CD4-positive, alpha-beta T cell (primary cell): ENCODE data around the gene CCDC190. TPM values are rescaled to one million over a fixed set of nuclear protein-coding genes. Genes with fewer than 3 reads are reported as not detected.

Experiments used
- ATAC-seq: fragments of 200-7000 bp; cut with Tn5 transposase; one replicate; pipeline ENCODE4 v1.10.0; 2022; ENCODE audit warnings: mild to moderate bottlenecking; ENCODE audit not compliant: poor library complexity
- CTCF ChIA-PET: fragments of 350-600 bp; sonication (Branson Sonifier 250); formaldehyde crosslinking; loops from one replicate; lab custom pipeline; 2021; ENCODE audit warnings: antibody characterized with exemption, inconsistent platforms; lab: Charles Lee
- POLR2A ChIA-PET: fragments of 350-600 bp; sonication (Branson Sonifier 250); formaldehyde crosslinking; loops from one replicate; lab custom pipeline; 2021; ENCODE audit warnings: antibody characterized with exemption, inconsistent platforms; lab: Charles Lee
- DNase-seq, 14 experiments: peaks; one replicate each; pipeline ENCODE4 v3.0.0-alpha.2; 2013 to 2020; ENCODE audit warnings: mixed read lengths in 2 of 14
- H3K27ac ChIP-seq, 2 donors: one replicate each; pipeline versions ENCODE4 v1.5.1 to v1.7.0; 2013; ENCODE audit warnings: low read length in 2 of 2, low read depth in 1 of 2, mild to moderate bottlenecking in 1 of 2
- H3K27me3 ChIP-seq, 2 experiments: 1 replicate in 1 of 2; 2 replicates in 1 of 2; pipeline versions ENCODE4 v1.6.1 to v1.7.0; 2013; ENCODE audit warnings: low read length in 2 of 2, control low read depth in 1 of 2, mild to moderate bottlenecking in 1 of 2, moderate library complexity in 1 of 2; ENCODE audit not compliant: insufficient read depth in 2 of 2, control insufficient read depth in 1 of 2
- H3K36me3 ChIP-seq: one replicate; pipeline ENCODE4 v1.6.1; 2013; ENCODE audit warnings: low read length, control low read depth; ENCODE audit not compliant: insufficient read depth
- H3K4me1 ChIP-seq: one replicate; pipeline ENCODE4 v1.6.1; 2013; ENCODE audit warnings: low read length, control low read depth; ENCODE audit not compliant: insufficient read depth
- H3K4me3 ChIP-seq: one replicate; pipeline ENCODE4 v1.5.1; 2013; ENCODE audit warnings: mild to moderate bottlenecking, low read length, moderate library complexity
- H3K9me3 ChIP-seq, 2 experiments: 1 replicate in 1 of 2; 2 replicates in 1 of 2; pipeline versions ENCODE4 v1.6.1 to v1.7.0; 2013; ENCODE audit warnings: low read length in 2 of 2, mild to moderate bottlenecking in 2 of 2, control low read depth in 1 of 2, moderate library complexity in 1 of 2; ENCODE audit not compliant: control insufficient read depth in 1 of 2, insufficient read depth in 1 of 2
- H3K27ac Mint-ChIP-seq: one replicate; pipeline ENCODE4 v1.8.0; 2020; ENCODE audit warnings: mixed read lengths
- H3K27me3 Mint-ChIP-seq: one replicate; pipeline ENCODE4 v1.8.0; 2021; ENCODE audit warnings: mixed read lengths
- H3K36me3 Mint-ChIP-seq: one replicate; pipeline ENCODE4 v1.8.0; 2021; ENCODE audit warnings: low read depth, mixed read lengths
- H3K4me1 Mint-ChIP-seq: one replicate; pipeline ENCODE4 v1.8.0; 2021; ENCODE audit warnings: low read depth, mixed read lengths
- H3K4me3 Mint-ChIP-seq: one replicate; pipeline ENCODE4 v1.8.0; 2020; ENCODE audit warnings: mild to moderate bottlenecking, mixed read lengths
- H3K9me3 Mint-ChIP-seq: one replicate; pipeline ENCODE4 v1.8.0; 2020; ENCODE audit warnings: mixed read lengths
- intact Hi-C, 2 experiments: fragments of 100-400 bp; cut with DNase I in 1 of 2; cut with micrococcal nuclease in 1 of 2; formaldehyde crosslinking; loops; one replicate each; pipeline versions ENCODE4 v1.15.1 to v1.9.0; 2023 to 2025; cut with DNase I, micrococcal nuclease
- total RNA-seq, 174 experiments: library from RNA in 2 of 174; stranded (reverse) in 2 of 174; gene quantifications; one replicate each; pipeline ENCODE4 v1.2.3 and lab custom pipeline; 2021 to 2026
- TF ChIP-seq, protein P1 (sequence below): fragments of 200-600 bp; IDR thresholded peaks from one replicate; pipeline ENCODE4 v1.8.0; 2022; ENCODE audit warnings: antibody characterized with exemption, mild to moderate bottlenecking

CCDC190 gene
- total RNA-seq, 2 experiments from 2014 or later, result not detected

DNA sequence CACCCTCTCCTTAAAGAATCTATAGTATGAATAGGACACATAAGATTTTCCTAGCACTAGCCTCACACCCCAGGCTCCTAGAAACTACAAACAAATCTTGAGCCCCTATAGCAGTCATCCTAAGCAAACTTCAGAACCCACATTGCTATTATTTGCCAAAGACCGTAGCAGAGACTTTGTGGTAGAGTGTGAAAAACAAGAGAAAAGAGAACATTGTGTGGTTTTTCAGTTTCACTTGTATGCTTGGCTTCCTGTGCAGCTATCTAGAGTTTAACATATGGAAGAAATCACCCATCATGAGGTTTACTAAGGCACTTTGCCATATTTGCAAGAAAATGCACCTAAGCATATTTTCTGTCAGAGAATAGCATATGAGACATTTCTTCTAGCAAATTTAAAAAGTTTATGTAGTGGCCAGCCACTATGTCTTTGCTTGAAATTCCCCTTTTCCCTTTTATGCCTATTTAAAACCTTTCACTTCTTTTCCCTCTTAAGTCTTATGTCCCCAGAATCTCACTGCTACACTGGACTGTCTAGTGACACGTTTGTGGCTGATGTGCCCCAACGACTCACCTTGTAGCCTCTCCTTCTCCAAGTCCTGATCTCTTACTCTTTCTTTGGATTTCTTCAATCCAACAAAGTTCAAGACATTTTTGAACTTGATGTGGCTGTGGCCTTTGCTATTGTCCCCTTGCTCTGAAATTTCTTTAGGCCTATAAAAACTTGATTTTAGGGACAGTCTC lies 25.6 kb downstream of the CCDC190 start:
- CTCF ChIA-PET, result interaction anchor here (0.7 kb wide), 1 partner anchor 467 kb away, joined by 3 read pairs; no protein-coding TSS in a partner anchor
- Mint-ChIP-seq H3K27ac (no peak overlapping the region), H3K4me1 (no peaks in the 10 kb centered on the region), H3K27me3 (peaks cover 24% of the 10 kb centered on the region), H3K9me3 (peaks cover 12% of the 10 kb centered on the region), H3K36me3 (no peaks in the 10 kb centered on the region), H3K4me3 (no peak overlapping the region)
- DNase-seq, result no peak
- Histone ChIP-seq H3K36me3 (no peaks in the 10 kb centered on the region), H3K4me1 (no peaks in the 10 kb centered on the region), H3K27me3 (peaks cover 0 to 5% of the 10 kb centered on the region in 2 experiments), H3K4me3 (no peak overlapping the region), H3K9me3 (peaks cover 5 to 15% of the 10 kb centered on the region in 2 experiments), H3K27ac (no peak overlapping the region)
- intact Hi-C loops, result no loop called here
- POLR2A ChIA-PET, result no interaction called here
- TF ChIP-seq, protein P1, sequence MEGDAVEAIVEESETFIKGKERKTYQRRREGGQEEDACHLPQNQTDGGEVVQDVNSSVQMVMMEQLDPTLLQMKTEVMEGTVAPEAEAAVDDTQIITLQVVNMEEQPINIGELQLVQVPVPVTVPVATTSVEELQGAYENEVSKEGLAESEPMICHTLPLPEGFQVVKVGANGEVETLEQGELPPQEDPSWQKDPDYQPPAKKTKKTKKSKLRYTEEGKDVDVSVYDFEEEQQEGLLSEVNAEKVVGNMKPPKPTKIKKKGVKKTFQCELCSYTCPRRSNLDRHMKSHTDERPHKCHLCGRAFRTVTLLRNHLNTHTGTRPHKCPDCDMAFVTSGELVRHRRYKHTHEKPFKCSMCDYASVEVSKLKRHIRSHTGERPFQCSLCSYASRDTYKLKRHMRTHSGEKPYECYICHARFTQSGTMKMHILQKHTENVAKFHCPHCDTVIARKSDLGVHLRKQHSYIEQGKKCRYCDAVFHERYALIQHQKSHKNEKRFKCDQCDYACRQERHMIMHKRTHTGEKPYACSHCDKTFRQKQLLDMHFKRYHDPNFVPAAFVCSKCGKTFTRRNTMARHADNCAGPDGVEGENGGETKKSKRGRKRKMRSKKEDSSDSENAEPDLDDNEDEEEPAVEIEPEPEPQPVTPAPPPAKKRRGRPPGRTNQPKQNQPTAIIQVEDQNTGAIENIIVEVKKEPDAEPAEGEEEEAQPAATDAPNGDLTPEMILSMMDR, result no peak
- no peak for ATAC-seq

DNA sequence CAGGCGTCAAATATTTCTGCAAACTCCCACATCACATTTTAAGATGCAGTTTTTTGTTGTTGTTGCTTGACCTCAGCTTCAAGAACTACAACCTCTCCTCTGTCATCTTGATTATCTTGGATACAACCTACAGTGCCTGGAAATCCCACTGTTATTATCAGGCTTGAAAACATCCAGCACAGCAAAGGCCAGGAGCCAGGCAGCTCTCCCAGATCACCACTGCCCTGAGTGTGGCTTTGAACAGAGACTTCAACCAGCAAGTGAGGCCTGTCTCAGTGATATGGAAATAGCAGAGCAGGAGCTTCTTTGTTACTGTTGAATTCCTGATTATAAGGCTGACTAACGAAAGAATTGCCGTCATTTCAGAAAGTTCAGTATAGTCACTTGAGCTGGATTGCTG lies 28.5 kb downstream of the CCDC190 start:
- H3K27ac ChIP-seq, result no peak overlapping the region
- intact Hi-C loops, result no loop called here
- POLR2A ChIA-PET, result no interaction called here
- H3K27me3 ChIP-seq, result peaks cover 0 to 5% of the 10 kb centered on the region in 2 experiments
- H3K9me3 ChIP-seq, result no peaks in the 10 kb centered on the region
- Mint-ChIP-seq H3K27me3 (peaks cover 38% of the 10 kb centered on the region), H3K4me3 (no peak overlapping the region), H3K9me3 (no peaks in the 10 kb centered on the region), H3K4me1 (no peaks in the 10 kb centered on the region), H3K36me3 (no peaks in the 10 kb centered on the region), H3K27ac (no peak overlapping the region)
- TF ChIP-seq, protein P1, result no peak
- H3K36me3 ChIP-seq, result no peaks in the 10 kb centered on the region
- DNase-seq (no peak), ATAC-seq (no peak)
- CTCF ChIA-PET, result no interaction called here
- no peaks in the 10 kb centered on the region for H3K4me1 ChIP-seq
- no peak overlapping the region for H3K4me3 ChIP-seq

DNA sequence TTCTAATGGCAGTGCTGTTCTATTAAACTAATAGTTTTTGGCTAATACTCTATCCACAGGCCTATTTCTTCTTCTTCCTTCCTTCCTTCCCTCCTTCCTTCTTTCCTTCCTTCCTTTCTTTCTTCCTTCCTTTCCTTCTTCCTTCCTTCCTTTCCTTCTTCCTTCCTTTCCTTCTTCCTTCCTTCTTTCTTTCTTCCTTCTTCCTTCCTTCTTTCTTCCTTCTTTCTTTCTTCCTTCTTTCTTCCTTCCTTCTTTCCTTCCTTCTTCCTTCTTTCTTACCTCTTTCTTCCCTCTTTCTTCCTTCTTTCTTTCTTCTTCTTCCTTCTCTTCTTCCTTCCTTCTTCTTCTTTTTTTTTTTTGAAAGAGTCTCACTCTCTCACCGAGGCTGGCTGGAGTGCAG lies 31.7 kb downstream of the CCDC190 start:
- no peak overlapping the region for H3K4me3 Mint-ChIP-seq
- Histone ChIP-seq H3K27ac (no peak overlapping the region), H3K4me3 (no peak overlapping the region), H3K9me3 (no peaks in the 10 kb centered on the region), H3K27me3 (peaks cover 2 to 14% of the 10 kb centered on the region in 2 experiments), H3K36me3 (no peaks in the 10 kb centered on the region), H3K4me1 (no peaks in the 10 kb centered on the region)
- ChIA-PET CTCF (no interaction called here), POLR2A (no interaction called here)
- no peak overlapping the region for H3K27ac Mint-ChIP-seq
- no peaks in the 10 kb centered on the region for H3K4me1 Mint-ChIP-seq
- intact Hi-C loops, result no loop called here
- peaks cover 58% of the 10 kb centered on the region for H3K27me3 Mint-ChIP-seq
- no peaks in the 10 kb centered on the region for H3K36me3 Mint-ChIP-seq
- no peak for ATAC-seq
- no peak for DNase-seq
- no peaks in the 10 kb centered on the region for H3K9me3 Mint-ChIP-seq
- TF ChIP-seq, protein P1, result no peak
